Glomerular endothelial cell (primary cell): ENCODE data around the gene SCGN. TPM values are rescaled to one million over a fixed set of nuclear protein-coding genes. Genes with fewer than 3 reads are reported as not detected.

Experiments
- DNase-seq: peaks from one replicate; pipeline ENCODE4 v3.0.0-alpha.2; 2011; ENCODE audit warnings: low read depth, low spot score; ENCODE audit errors: extremely low read depth
- total RNA-seq: library from RNA; depleted of rRNA; stranded (reverse); fragments of >200 nt; gene quantifications from 2 replicates; pipeline ENCODE4 v1.2.3, GENCODE V29; 2015

SCGN gene
- total RNA-seq, 1 donor from 2014 or later: not detected

DNA sequence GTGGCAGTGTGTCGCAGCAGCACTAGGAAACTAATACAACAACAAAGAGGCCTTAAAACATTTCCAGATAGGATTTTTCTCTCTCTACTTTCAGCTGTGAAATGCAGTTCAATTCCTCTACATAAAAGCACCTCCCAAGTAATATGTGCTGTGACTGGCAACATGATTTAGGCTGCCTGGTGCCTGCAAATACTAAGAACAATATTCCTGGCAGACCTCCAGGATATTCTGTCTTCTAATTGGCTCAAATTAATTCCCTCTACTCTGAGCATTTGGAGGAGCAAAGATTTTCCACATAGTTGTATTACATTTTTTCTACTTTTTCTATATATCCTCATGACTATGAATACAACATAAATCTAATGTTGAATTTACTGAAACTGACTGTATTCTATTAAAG lies 33.2 kb downstream of the SCGN start:
- no peak for DNase-seq

DNA sequence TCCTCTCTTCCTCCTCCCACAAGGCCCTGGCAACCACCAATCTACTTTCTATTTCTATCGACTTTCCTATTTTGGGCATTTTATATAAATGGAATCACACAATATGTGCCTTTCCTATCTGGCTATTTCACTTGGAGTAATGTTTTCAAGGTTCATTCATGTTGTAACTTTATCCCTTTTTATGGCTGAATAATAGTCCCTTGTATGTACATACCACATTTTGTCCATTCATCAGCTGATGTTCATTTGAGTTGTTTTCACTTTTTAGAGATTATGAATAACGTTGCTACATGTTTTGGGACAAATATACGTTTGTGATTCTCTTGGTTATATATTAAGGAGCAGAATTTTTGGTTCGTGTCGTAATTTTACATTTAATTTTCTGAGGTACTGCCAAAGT lies 33.9 kb downstream of the SCGN start:
- no peak for DNase-seq

DNA sequence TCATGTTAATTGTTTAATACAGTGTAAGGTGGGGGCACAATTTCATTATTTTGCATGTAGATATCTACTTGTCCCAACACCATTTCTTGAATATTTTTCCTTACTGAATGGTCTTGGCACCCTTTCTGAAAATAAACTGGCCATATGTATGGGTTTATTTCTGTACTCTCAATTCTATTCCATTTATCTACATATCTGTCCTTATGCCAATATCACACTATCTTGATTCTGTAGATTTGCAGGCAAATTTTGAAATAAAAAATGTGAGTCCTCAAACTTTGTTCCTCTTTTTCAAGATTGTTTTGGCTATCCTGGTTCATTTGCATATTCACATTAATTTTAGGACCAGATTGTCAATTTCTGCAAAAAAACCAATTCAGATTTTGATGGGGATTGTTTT lies 34.8 kb downstream of the SCGN start:
- DNase-seq: no peak

DNA sequence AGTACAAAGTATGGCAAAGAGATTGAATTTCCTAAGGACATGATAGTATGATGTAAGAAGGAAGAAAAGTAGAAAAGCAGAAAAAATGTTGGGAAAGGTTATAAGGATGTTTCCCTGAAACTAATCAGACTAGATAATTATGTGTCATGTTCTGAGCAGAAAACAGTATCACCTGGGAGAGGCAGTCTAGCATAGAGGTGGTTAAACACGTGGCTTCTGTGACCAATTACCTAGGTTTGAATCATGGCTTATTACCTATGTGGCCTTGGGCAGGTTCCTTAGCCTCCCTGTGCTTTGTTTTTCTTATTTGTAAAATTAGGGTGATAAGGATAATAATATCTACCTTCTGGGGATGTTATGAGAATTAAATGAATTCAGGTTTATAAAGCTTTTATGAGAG lies 38.0 kb downstream of the SCGN start:
- no peak for DNase-seq

DNA sequence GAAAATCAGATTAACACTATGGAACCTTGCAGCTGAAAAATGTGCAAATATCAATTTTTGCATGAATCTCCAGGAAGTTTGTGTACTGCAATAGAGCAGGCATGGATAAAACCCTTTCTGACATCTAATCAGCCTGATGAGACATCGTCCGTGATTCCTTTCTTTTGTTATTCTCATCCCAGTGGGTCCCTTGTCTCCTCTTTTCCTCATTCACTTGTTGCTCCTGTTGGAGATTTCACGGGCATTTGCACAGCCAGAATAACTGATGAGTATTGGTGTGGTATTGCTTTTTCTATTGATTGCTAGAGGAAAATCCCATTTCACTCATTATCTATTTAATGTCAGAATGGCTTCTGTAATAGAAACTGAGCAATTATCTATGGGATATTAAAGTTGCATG lies 39.9 kb downstream of the SCGN start:
- DNase-seq: no peak

DNA sequence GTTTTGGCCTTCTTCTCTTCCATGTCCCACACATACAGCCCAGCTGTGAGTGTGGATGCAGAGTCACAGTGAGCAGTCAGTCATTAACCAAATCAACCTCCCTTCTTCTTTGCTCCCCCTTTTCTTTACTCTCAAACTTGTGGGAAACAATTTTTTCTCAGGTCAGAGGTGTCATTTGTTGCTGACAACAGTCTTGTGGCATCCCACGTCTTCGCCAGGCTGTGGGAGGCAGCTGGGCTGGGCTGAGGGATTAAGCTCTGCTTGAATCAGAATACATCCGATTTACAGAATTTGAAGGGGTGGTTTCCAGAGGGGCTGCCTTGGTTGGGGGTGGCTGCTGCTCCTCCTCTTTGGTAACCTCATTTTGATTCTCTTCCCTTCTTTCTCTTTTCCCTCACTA lies 40.5 kb downstream of the SCGN start:
- DNase-seq: no peak

DNA sequence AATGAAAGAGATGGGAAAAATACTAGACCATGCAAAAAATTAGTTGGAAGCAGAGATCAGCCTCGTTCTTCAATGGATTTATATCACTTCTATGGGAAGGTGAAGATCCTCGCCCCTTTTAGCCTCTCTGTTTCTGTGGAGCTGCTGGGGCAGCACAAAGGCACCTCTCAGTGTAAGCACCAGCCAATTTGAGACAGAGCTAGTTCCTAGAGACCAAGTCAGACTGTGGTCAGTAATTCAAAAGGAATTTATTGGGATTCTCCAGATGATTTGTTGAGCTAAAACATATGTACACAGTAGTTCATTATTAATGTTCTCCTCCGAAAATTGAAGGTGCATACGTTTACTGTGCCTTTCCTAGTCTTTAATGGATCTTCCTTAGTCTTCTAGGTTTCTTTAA lies 42.4 kb downstream of the SCGN start:
- DNase-seq: no peak

DNA sequence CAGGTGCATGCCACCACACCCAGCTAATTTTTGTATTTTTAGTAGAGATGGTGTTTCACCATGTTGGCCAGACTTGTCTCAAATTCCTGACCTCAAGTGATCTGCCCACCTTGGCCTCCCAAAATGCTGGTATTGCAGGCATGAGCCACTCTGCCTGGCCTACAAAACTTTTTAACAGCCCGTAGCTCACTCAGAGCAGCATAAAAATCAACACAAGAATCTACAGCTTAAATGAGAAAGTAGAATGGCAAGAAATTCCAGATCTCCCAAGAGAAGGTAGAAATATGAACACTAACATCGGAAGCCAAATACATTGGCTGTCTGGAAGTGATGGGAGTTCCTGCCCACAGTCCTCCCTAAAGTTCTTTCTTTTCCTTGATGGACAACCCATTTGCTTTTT lies 43.7 kb downstream of the SCGN start:
- no peak for DNase-seq

DNA sequence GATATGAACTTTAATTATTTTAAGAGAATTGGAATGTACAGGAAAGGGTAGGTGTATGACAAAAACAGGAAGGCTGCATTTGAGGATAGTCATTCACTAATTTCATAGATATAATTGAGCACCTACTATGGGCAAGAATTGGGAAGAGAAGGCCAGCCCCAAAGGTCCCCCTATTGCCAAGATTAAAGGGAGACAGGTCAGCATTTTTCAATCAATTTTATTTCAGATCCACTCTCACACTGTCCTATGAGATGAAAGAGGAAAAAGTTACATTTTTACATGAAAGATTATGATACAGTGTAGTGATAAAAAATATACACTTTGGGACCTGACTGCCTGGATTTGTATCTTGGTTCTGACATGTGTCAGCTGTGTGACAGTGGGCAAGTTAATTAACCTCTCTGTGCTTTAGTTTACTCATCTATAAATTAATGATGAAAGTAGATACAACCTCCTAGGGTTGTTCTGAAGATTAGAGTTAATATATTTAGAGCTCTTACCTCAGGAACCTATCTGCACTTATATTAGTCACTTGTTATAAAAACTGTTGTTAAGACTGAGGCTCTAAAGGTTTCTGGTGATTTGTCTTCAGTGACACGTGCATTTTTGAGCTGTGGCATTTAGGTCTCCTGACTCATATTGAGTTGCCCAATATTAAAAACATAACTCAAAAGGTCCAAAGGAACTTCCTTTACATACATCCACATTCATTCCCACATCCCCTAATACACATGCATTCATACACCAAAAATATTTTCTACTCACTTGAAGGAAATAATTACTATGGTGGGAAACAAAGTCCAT lies 45.7 kb downstream of the SCGN start:
- no peak for DNase-seq

DNA sequence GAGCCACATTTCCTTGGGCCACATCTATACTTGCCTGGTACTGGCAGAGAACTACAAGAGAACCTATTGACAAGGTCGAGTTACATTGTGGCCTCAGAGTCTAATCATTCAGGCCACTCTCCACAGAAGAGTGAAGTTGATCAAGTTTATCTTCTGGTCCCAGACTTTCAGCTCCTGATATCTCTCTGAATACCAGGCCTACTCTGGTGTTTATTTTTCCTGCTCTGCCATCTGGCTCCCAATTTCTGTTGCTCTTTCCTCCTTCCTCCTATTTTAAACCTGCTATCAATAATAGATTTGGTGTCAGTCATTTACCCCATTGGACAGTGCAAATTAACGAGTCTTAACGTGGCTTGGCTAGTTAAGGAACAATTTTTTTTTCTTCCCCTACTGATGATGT lies 46.6 kb downstream of the SCGN start:
- no peak for DNase-seq

DNA sequence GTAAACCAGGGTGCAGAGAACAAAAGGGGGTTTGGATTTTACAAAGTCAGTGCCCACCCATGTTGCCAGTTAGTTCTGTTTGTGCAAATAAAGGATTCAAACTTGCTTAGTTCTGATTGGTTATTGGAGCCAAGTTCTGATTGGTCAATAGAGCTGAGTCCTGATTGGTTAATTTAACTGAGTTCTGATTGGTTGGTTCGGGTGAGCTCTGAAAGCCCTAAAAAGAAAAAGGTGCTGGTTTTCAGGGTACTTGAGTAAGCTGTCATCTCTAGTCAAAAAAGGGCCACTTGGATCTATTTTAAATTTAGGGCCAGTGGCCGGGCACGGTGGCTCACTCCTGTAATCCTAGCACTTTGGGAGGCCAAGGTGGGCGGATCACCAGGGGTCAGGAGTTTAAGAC lies 47.6 kb downstream of the SCGN start:
- DNase-seq: no peak

DNA sequence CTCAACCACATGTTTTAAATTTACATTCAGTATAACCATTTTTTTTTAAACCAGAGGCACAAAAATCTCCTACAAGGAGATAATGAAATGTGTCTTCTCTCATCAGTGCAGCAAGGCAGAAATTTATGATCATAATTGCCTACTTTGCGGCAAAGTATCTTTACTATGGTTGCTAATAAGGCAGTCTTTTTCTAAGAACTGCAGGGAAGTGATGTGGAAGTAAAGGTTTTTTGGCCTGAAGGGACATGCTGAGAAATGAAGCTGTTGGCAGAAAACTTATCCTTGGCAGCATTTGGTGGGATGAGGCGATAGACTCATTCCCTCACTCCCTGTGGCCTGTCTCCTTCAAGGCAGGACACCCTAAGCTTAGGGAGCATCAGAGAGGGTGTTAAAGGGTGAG lies 48.7 kb downstream of the SCGN start:
- DNase-seq: no peak

DNA sequence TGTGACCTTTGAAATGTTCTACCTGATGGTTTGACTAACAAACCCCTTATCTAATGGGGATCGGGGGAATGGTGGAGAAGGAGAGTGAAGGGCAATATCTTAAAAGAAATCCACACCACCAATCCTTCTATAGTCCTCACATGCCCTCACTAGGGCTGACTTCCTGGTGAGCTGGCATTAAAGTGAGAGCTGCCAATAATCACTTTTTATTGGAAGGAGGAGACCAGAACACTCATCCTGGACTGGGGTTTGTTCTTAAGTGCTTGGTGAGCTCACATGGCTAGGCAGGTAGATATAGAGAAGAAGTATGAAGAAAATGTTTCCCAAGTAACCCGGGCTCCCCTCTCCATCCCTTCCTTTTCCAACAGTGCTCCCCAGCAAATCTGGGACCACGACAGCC lies 49.8 kb downstream of the SCGN start:
- DNase-seq: no peak

DNA sequence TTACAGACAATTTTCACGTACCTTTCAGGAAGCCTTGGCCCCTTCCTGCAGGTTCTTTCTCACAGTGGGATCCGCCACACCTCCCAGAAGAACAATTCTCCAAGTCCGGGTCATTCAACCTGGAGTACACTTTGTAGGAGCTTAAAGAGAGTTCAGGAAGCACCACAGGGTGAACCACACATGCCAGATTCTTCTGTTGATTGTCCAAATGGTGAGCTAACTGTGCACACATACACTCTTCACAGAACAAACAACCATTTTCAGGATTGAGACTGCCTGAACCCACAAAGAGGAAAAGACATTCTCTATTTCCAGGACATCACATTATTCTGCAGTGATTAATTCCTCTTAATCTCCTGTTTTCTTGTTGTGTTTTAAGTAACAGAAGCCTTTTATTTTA lies 51.0 kb downstream of the SCGN start:
- DNase-seq: no peak

DNA sequence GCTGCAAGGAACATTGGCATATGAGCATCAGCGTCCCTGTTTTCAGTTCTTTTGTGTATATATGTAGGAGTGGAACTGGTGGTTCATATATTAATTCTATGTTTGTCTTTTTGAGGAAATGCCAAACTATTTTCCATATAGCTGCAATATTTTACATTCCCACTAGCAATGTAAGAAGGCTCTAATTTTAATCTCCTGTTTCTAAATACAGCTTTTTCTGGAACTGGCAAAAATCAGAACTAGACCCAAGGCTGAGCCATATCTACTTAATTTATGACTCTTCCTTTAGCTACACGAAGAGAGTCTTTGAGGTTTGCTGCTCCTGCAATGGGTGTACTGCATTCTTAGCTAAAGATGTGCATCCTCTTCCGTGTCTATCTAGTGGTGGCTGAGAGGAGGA lies 52.0 kb downstream of the SCGN start:
- DNase-seq: no peak

DNA sequence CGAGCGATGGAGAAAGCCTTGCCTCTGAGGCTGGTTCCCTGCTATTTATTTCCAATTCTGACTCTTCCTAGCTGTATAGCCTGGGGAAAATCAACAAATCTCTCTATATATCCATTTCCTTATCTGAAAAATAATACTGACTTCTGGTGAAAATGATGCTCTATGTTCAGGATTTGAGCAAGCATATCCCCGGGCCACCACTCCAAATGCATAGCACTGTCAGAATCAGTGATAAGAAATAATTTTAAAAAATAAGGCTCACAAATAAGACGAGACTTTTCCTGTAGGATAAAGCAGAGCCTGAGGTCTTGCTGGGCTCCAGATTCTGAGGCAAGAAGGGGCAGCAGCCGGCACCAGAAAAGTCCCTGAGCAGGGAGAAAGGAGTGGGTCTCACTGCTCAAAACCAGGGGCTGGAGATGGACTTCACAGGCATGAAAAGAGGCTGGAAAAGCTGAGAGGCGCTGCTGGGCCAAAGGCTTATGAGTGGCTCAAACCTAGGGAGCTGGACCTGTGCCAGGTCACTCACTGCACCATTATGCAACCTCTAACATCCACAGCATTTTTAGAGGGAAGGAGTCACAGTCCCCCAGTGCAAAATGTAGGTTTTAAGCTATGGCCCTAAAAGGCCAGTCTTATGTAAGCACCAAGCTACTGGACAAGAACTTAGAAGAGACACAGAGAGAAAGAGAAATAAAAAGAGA lies 54.4 kb downstream of the SCGN start:
- no peak for DNase-seq

DNA sequence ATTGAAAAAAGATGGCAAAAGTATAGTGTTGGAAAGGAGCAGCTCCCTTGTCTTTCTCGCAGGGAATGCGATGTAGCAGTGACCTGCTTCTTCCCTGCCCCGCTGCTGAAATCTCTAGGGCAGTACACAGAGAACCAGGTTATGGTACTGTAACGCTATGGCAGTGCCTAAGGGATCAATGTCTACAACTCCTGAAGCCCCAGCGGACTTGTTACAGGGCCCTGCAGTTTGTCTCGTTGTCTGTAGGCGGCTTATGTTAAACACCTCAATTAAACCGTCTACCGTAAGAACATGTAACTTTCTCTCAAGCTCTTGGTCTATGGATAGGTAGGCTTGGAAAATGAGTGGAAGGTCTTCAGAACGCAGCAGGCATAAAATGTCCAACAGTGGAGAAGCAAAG lies 57.7 kb downstream of the SCGN start:
- no peak for DNase-seq

DNA sequence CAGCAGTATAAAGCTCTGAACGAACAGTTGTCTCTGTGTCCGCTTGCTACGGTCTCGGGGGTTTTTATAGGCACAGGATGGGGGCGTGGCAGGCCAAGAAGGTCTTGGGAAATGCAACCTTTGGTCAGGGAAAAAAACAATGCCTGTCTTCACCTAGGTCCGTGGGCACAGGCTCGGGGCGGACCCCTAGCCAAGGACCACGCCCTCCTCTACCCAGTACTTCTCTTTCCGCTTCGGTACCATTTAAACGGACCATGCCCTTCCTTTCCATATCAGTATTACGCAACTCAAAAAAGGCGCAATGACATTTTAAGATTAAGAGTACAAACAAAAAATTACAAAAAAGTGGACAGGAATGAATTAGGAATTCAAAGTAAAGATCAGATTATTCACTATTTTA lies 58.3 kb downstream of the SCGN start:
- DNase-seq: no peak

DNA sequence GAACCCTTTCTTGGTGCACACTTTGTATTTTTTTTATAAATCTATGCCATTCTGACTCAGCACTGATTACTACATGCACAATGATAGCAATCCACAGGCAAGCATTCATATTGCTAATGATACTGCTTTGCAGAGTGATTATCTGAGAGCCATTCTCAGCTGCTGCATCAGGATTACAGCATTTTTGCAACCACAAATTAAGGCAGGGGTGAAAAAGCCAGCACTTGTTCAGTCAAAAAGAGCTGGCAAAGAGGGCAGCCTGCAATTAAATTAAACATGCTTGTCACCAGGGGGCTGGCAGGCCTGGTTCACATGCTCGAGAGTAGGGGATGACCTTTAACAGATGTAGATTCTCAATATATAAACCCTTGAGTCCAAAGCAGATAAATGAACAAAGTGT lies 61.8 kb downstream of the SCGN start:
- DNase-seq: no peak

DNA sequence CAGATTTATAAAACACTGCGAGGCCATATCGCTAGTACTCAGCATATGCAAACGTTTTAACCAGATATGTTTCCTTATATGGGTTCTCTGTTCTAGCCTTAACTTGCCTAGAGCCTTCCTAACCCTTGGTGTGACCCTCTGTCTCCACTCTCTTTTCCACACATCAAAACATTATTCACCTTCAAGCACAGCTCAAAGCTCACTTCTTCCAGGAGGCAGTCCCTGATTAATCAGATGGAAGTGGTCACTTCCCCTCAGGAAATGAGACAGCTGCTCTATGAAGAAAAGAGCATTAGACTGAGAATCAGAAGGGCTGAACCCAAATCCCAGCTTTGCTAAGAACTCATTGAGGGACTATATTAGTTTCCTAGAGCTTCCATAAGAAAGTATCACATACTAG lies 62.8 kb downstream of the SCGN start:
- peak; percentile 37 for DNase-seq

DNA sequence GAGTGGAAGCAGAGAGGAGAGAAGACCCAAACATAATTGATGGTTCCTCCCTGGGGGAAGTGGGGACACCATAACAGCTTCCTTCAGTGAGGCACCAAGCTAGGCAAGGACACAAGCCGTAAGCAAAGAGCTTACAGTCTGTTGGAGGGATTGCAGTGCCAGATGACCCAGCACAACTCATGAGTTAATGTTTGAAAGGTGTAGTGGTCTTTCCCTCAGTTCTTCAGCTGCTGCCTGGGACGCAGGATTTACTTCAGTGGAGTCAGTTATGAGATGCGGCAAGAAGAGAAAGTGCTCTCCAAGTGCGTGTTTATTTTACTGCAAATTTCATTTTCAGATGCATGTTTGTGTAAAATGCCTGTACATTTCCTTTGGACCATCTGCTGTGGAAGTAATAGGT lies 63.8 kb downstream of the SCGN start:
- DNase-seq: no peak

DNA sequence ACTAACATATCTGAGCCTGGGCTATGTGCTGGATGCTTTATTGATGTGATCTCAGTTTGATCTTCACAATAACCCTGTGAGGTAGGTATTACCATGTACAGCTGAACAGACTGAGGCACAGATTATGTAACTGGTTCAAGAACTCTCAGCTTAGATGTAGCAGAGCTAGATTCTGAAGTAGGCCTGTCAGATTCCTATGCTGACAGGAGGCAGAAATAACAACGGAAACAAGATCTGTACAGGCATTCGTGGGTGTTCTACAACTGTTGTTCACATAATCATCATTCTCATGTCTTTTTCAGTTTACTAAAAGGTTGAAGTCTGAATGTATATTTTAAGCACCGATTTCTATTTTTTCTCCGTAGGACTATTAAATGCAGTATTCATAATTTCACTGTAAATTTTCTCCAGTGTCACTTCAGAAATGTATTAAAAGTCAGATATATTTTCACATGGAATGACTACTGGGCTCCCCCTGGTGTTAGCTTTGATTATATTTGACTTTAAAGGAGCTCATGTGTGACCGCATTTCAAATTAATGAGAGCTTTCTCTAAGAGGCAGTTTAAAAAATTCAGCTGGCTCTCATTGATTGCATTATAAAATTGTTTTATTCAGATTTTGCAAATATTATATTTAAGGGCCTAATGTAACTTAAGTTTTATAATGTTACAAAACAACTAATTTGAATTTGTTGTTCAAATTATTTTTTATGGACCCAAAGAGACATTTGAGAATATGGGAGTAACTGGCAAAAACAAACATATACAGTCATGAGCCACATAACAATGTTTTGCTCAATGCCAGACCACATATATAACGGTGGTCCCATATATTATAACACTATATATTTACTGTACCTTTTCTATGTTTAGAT lies 66.1 kb downstream of the SCGN start:
- DNase-seq: no peak
